GM21825 (cell line): ENCODE data around the gene ASIC2.
"Not testable (repeated sequence)": the region's sequence is repeated elsewhere in the genome, so short reads cannot be mapped to it uniquely, and the experiment has no call there.

ENCODE experiments used
- ATAC-seq: cut with Tn5 transposase; IDR thresholded peaks from one replicate; pipeline ENCODE4 v1.9.1; 2021; ENCODE audit warnings: mild to moderate bottlenecking, moderate library complexity; ENCODE audit not compliant: unreplicated experiment

Gene ASIC2

GRCh38 chr17:32992321-32993033 is 300.6 kb downstream of the ASIC2 start:
- ATAC-seq: no peak

- no peak for ATAC-seq
These were observed 304.5 kb downstream of the ASIC2 start for GRCh38 chr17:32988481-32989101.

GRCh38 chr17:32987868-32988267 is 305.2 kb downstream of the ASIC2 start:
- not testable (repeated sequence) for ATAC-seq

- ATAC-seq: not testable (repeated sequence)
These were observed 305.7 kb downstream of the ASIC2 start for GRCh38 chr17:32987453-32987805.

- no peak for ATAC-seq
These were observed 307.9 kb downstream of the ASIC2 start for GRCh38 chr17:32985050-32985756.

GRCh38 chr17:32981611-32982010 is 311.5 kb downstream of the ASIC2 start:
- not testable (repeated sequence) for ATAC-seq

- no peak for ATAC-seq
These were observed 312.9 kb downstream of the ASIC2 start for GRCh38 chr17:32980230-32980629.

- ATAC-seq: no peak
These were observed 316.5 kb downstream of the ASIC2 start for GRCh38 chr17:32976605-32977004.

GRCh38 chr17:32976131-32976530 is 317.0 kb downstream of the ASIC2 start:
- no peak for ATAC-seq

- no peak for ATAC-seq
These were observed 321.9 kb downstream of the ASIC2 start for GRCh38 chr17:32971171-32971570.

GRCh38 chr17:32970281-32970680 is 322.8 kb downstream of the ASIC2 start:
- no peak for ATAC-seq

GRCh38 chr17:32969231-32969630 is 323.9 kb downstream of the ASIC2 start:
- ATAC-seq: not testable (repeated sequence)

- ATAC-seq: no peak
These were observed 328.6 kb downstream of the ASIC2 start for GRCh38 chr17:32964541-32964940.
